Activated CD8-positive, alpha-beta T cell treated with anti-CD3 and anti-CD28 coated beads for 36 hours (primary cell): ENCODE results near the gene SYNJ2. TPM values are rescaled to one million over a fixed set of nuclear protein-coding genes. Genes with fewer than 3 reads are reported as not detected.

Source experiments
- ATAC-seq: fragments of 200-7000 bp; cut with Tn5 transposase; one replicate; pipeline ENCODE4 v1.10.0; 2021; ENCODE audit warnings: mild to moderate bottlenecking, moderate library complexity
- CTCF ChIA-PET: fragments of 350-600 bp; sonication (Branson Sonifier 250); formaldehyde crosslinking; loops from one replicate; lab custom pipeline; 2021; ENCODE audit warnings: antibody characterized with exemption; lab: Charles Lee
- POLR2A ChIA-PET: fragments of 350-600 bp; sonication (Branson Sonifier 250); formaldehyde crosslinking; loops from one replicate; lab custom pipeline; 2021; ENCODE audit warnings: antibody characterized with exemption; lab: Charles Lee
- DNase-seq: peaks from one replicate; pipeline ENCODE4 v3.0.0-alpha.2; 2020
- H3K27ac Mint-ChIP-seq: one replicate; pipeline ENCODE4 v1.8.0; 2021; ENCODE audit warnings: mild to moderate bottlenecking, mixed read lengths
- H3K27me3 Mint-ChIP-seq: one replicate; pipeline ENCODE4 v1.8.0; 2021; ENCODE audit warnings: mixed read lengths
- H3K36me3 Mint-ChIP-seq: one replicate; pipeline ENCODE4 v1.8.0; 2021; ENCODE audit warnings: low read depth, mixed read lengths
- H3K4me1 Mint-ChIP-seq: one replicate; pipeline ENCODE4 v1.8.0; 2021; ENCODE audit warnings: low read depth, mixed read lengths
- H3K4me3 Mint-ChIP-seq: one replicate; pipeline ENCODE4 v1.8.0; 2021; ENCODE audit warnings: mild to moderate bottlenecking, moderate library complexity, mixed read lengths
- H3K9me3 Mint-ChIP-seq: one replicate; pipeline ENCODE4 v1.8.0; 2021; ENCODE audit warnings: mixed read lengths
- intact Hi-C: fragments of 100-400 bp; cut with micrococcal nuclease; formaldehyde crosslinking; loops from one replicate; pipeline ENCODE4 v1.10.0; 2022
- total RNA-seq, 2 experiments: library from RNA; stranded (reverse); gene quantifications; one replicate each; pipeline ENCODE4 v1.2.3, GENCODE V29; 2021
- TF ChIP-seq, protein P1 (sequence below): fragments of 200-600 bp; IDR thresholded peaks from one replicate; pipeline ENCODE4 v1.8.0; 2022; ENCODE audit warnings: antibody characterized with exemption, mild to moderate bottlenecking

Gene SYNJ2
- total RNA-seq, 2 experiments from 2014 or later = 27.7 to 28.5 TPM

DNA sequence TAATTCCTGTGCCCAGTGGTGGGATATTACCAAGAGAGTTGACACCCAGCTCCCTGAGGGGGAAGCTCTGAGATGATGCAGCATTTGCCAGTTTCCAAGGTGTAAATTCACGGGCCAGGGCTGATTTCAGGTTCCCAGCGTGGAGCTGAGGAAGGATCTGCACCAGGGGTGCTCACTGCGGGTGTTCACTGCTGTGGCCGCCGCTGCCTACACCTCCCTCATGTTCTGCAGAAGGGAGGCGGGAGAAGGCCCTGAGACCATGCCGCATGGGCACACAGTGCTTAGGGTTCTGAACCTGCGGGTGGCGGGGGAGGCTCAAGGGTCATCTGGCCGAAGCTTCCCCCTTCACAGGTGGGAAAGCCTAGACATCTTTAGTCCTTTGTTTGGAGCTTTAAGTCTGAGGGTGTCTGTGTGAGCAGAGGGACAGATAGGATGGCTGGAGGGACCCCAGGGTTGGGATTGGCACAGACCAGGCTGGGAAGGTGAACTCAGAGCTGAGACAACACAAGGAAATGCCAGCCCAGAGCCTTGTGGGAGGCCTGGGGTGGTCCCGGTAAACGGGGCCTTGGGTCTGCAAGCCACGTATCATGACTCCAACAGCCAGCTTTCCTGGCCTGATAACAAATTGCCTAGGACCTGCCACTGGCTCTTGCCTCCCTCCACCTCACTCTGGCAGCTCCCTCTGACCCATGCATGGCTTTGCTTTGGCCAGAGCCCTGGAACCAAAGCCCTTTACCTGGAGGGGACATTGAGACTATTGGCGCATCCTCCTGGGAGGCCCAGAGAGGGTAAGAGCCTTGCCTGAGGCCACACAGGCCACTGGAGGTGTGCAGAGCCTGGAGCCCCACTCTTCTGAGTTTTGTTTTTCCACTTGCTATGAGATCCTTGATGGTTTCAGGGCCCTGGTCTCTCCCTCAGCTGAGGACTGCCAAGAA, 40.4 kb downstream of the SYNJ2 start:
- ATAC-seq = no peak
- ChIA-PET POLR2A (interaction anchor here (1.2 to 1.7 kb wide), 3 partner anchors 9 to 38 kb away, joined by 3 to 5 read pairs (median 5); no protein-coding TSS in a partner anchor), CTCF (interaction anchor here (1.3 kb wide), 1 partner anchor 50 kb away, joined by 7 read pairs; no protein-coding TSS in a partner anchor)
- intact Hi-C loops = no loop called here
- Mint-ChIP-seq H3K36me3 (peaks cover 15% of the 10 kb centered on the region), H3K4me1 (peaks cover 16% of the 10 kb centered on the region), H3K9me3 (no peaks in the 10 kb centered on the region), H3K4me3 (no peak overlapping the region), H3K27me3 (no peaks in the 10 kb centered on the region), H3K27ac (peak overlapping the region; percentile 16)
- TF ChIP-seq, protein P1, sequence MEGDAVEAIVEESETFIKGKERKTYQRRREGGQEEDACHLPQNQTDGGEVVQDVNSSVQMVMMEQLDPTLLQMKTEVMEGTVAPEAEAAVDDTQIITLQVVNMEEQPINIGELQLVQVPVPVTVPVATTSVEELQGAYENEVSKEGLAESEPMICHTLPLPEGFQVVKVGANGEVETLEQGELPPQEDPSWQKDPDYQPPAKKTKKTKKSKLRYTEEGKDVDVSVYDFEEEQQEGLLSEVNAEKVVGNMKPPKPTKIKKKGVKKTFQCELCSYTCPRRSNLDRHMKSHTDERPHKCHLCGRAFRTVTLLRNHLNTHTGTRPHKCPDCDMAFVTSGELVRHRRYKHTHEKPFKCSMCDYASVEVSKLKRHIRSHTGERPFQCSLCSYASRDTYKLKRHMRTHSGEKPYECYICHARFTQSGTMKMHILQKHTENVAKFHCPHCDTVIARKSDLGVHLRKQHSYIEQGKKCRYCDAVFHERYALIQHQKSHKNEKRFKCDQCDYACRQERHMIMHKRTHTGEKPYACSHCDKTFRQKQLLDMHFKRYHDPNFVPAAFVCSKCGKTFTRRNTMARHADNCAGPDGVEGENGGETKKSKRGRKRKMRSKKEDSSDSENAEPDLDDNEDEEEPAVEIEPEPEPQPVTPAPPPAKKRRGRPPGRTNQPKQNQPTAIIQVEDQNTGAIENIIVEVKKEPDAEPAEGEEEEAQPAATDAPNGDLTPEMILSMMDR = no peak
- DNase-seq = no peak

DNA sequence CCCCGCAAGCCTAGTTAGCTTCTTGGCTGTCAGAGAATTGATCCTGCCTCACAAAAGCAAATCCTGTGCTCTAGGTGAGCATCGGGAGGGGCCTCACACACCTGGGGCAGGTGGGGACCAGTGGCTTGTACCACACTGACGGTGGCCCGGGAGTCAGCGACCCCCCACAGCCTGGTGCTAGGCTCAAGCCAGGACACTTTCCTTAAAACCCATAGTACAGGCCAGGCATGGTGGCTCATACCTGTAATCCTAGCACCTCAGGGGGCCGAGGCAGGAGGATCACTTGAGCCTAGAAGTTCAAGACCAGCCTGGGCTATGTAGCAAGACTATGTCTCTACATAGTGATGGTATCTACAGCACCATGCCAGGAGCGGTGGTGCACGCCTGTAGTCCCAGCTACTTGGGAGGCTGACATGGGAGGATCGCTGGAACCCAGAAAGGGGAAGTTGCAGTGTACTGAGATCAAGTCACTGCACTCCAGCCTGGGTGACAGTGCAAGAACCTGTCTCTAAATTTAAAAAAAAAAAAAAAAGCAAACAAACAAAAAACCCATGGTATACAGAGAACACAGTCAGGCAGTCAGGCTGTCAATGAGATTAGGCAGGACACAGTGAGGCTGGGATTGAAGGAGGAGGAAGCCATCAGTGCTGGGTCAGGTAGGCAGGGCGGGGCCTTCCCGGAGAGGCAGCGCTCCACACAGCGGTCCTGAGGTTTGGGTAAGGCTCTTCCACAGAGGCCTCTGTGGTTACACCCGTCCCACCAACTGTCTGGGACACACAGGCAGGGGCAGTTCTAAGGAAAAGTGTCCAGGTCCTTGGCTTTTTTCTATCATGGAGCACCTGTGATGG, 41.3 kb downstream of the SYNJ2 start:
- Mint-ChIP-seq H3K27ac (no peak overlapping the region), H3K4me3 (no peak overlapping the region), H3K36me3 (peaks cover 17% of the 10 kb centered on the region), H3K9me3 (no peaks in the 10 kb centered on the region), H3K27me3 (no peaks in the 10 kb centered on the region), H3K4me1 (peaks cover 25% of the 10 kb centered on the region)
- POLR2A ChIA-PET = interaction anchor here (1.2 to 1.7 kb wide), 2 partner anchors 10 to 39 kb away, joined by 3 to 5 read pairs; no protein-coding TSS in a partner anchor
- CTCF ChIA-PET = interaction anchor here (1.3 to 1.4 kb wide), 2 partner anchors 8 to 49 kb away, joined by 4 to 7 read pairs; no protein-coding TSS in a partner anchor
- no peak for DNase-seq
- no peak for ATAC-seq
- TF ChIP-seq, protein P1 = no peak
- intact Hi-C loops = no loop called here

DNA sequence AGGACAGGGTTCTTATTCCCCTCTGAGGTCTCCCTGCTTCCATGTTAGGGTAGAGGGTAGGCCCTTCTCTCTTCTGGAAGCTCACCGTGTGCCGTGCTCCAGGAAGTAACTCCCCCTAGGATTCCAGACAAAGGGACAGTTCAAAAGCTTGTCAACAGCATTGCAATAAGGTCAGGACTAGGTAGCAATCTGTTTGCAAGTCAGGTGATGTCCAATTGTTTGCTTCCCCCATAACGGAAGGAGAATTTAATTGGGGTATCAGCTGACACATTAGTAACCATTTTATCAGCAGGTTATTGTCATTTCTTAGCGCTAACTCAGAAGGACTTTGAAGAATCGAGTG, 41.9 kb downstream of the SYNJ2 start:
- DNase-seq (no peak), ATAC-seq (no peak)
- ChIA-PET CTCF (interaction anchor here (1.4 kb wide), 1 partner anchor 8 kb away, joined by 4 read pairs; no protein-coding TSS in a partner anchor), POLR2A (no interaction called here)
- Mint-ChIP-seq H3K4me3 (no peak overlapping the region), H3K4me1 (peaks cover 27% of the 10 kb centered on the region), H3K9me3 (no peaks in the 10 kb centered on the region), H3K27ac (no peak overlapping the region), H3K36me3 (peaks cover 16% of the 10 kb centered on the region), H3K27me3 (no peaks in the 10 kb centered on the region)
- intact Hi-C loops = no loop called here
- TF ChIP-seq, protein P1 = no peak

DNA sequence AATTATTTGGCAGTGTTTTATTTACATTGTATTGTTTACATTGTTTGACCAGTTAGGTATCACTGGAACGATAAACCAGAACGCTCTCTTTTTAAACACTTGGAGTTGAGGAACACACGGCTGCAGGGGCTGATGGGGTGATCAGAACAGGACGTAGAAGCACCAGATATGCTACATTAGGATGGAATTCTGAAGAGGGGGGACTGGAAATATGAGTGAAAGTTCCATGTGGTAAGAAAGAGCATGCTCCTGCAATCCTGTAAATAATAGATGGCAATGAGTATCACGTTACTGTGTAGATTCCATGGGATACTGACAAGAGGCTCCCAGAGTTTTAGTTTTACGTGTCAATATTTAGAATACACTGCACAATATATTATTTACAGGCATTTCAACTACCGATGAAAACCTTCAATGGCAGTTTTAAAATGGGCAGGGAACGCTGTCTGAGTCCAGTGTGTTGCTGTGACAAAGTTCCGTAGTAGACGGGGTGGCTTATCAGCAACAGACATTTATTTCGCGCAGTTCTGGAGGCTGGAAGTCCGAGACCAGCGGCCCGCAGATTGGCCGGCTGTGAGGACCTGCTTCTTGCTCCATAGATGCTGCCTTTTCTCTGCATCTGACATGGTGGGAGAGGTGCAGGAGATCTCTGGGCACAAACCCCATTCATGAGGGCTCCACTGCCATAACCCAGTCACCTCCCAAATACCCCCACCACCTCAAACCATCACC, 43.1 kb downstream of the SYNJ2 start:
- intact Hi-C loops = loop anchor here (5.0 kb wide), 1 partner anchor 42 kb away; the partner anchor contains the start of gene SYNJ2
- no peaks in the 10 kb centered on the region for H3K9me3 Mint-ChIP-seq
- ChIA-PET CTCF (interaction anchor here (1.4 kb wide), 1 partner anchor 9 kb away, joined by 4 read pairs; no protein-coding TSS in a partner anchor), POLR2A (no interaction called here)
- H3K27ac Mint-ChIP-seq = peak overlapping the region; percentile 50
- no peaks in the 10 kb centered on the region for H3K27me3 Mint-ChIP-seq
- H3K4me3 Mint-ChIP-seq = no peak overlapping the region
- no peak for ATAC-seq
- no peak for DNase-seq
- H3K4me1 Mint-ChIP-seq = peaks cover 27% of the 10 kb centered on the region
- H3K36me3 Mint-ChIP-seq = peaks cover 15% of the 10 kb centered on the region
- TF ChIP-seq, protein P1 = no peak
